Panc1 (cell line): ENCODE data around the gene TJP2. TPM values are rescaled to one million over a fixed set of nuclear protein-coding genes. Genes with fewer than 3 reads are reported as not detected.

Experiments used
- ATAC-seq: fragments of 200-7000 bp; cut with Tn5 transposase; 2 replicates; pipeline ENCODE4 v1.9.1; 2020; ENCODE audit warnings: mild to moderate bottlenecking, moderate library complexity
- BruUV-seq: library from RNA; stranded (reverse); fragments of 400-500 nt; replicated peaks from 2 replicates; lab custom pipeline; 2021; lab: Mats Ljungman, UMichigan
- CTCF ChIA-PET: fragments of 300-600 bp; sonication (Branson Sonifier 250); formaldehyde crosslinking; loops from one replicate; lab custom pipeline; 2022; ENCODE audit warnings: antibody characterized with exemption; lab: Charles Lee
- POLR2A ChIA-PET: fragments of 300-600 bp; sonication (Branson Sonifier 250); formaldehyde crosslinking; loops from one replicate; lab custom pipeline; 2022; ENCODE audit warnings: antibody characterized with exemption; lab: Charles Lee
- DNase-seq: peaks from one replicate; pipeline ENCODE4 v3.0.0-alpha.2; 2010; ENCODE audit warnings: low read depth, low spot score
- H3K27ac ChIP-seq: 2 replicates; pipeline ENCODE4 v1.5.1; 2011; ENCODE audit warnings: mild to moderate bottlenecking, low read length, inconsistent platforms
- H3K27me3 ChIP-seq: fragments of 200-500 bp; sonication (Bioruptor generic); 2 replicates; pipeline ENCODE4 v1.6.0; 2014; ENCODE audit warnings: low read length, inconsistent platforms; ENCODE audit not compliant: control insufficient read depth, insufficient read depth
- H3K36me3 ChIP-seq: fragments of 200-500 bp; sonication (Bioruptor generic); 2 replicates; pipeline ENCODE4 v1.5.1; 2014; ENCODE audit warnings: inconsistent platforms, mild to moderate bottlenecking, low read length, moderate library complexity; ENCODE audit not compliant: control insufficient read depth, insufficient read depth
- H3K4me1 ChIP-seq: 2 replicates; pipeline ENCODE4 v1.5.1; 2011; ENCODE audit warnings: inconsistent platforms, mild to moderate bottlenecking, low read length, moderate library complexity; ENCODE audit not compliant: control insufficient read depth, insufficient read depth
- H3K4me3 ChIP-seq, 2 experiments: 2 replicates each; pipeline ENCODE4 v1.5.1; 2011 to 2012; ENCODE audit warnings: low read depth in 2 of 2, low read length in 2 of 2, mild to moderate bottlenecking in 2 of 2, inconsistent platforms in 1 of 2, moderate library complexity in 1 of 2
- H3K9me3 ChIP-seq: fragments of 200-500 bp; sonication (Bioruptor generic); 2 replicates; pipeline ENCODE4 v1.5.1; 2014; ENCODE audit warnings: low read depth, mild to moderate bottlenecking, inconsistent platforms, low read length, moderate library complexity; ENCODE audit not compliant: control insufficient read depth, insufficient read depth
- POLR2AphosphoS5 ChIP-seq: IDR thresholded peaks from 2 replicates; pipeline ENCODE4 v1.6.1; 2012; ENCODE audit warnings: mild to moderate bottlenecking, low read depth, low read length, moderate library complexity
- SIN3A ChIP-seq: IDR thresholded peaks from 2 replicates; pipeline ENCODE4 v1.6.1; 2012; ENCODE audit warnings: low read depth, mild to moderate bottlenecking, low read length, moderate library complexity, borderline replicate concordance; ENCODE audit not compliant: insufficient read depth
- TCF7L2 ChIP-seq: IDR thresholded peaks from 2 replicates; pipeline ENCODE4 v1.6.1; 2011; ENCODE audit warnings: mild to moderate bottlenecking, low read depth, low read length, inconsistent platforms
- in situ Hi-C: cut with HindIII; loops from 2 replicates; pipeline ENCODE4 v1.10.0; 2016; ENCODE audit warnings: low sequenced_read_pairs, low pct_unique_long_range_greater_than_20kb
- intact Hi-C: fragments of 100-400 bp; cut with micrococcal nuclease; formaldehyde crosslinking; loops from one replicate; pipeline ENCODE4 v1.10.0; 2022; ENCODE audit not compliant: unreplicated experiment
- total RNA-seq: library from RNA; stranded (reverse); gene quantifications from one replicate; pipeline ENCODE4 v1.2.1, GENCODE V29; 2021; ENCODE audit not compliant: unreplicated experiment
- TF ChIP-seq, protein P1 (sequence below), 2 experiments: IDR thresholded peaks; 2 replicates each; pipeline ENCODE4 v1.6.1; 2011 to 2012; ENCODE audit warnings: low read depth in 2 of 2, control low read depth in 1 of 2, low read length in 1 of 2, mild to moderate bottlenecking in 1 of 2, moderate library complexity in 1 of 2; ENCODE audit not compliant: insufficient read depth in 1 of 2
- TF ChIP-seq, protein P2 (sequence below): fragments of 450-650 bp; IDR thresholded peaks from 2 replicates; pipeline ENCODE4 v1.5.1; 2017; ENCODE audit warnings: mild to moderate bottlenecking

The TJP2 gene
- total RNA-seq, 1 experiment from 2014 or later: 40.2 TPM

DNA sequence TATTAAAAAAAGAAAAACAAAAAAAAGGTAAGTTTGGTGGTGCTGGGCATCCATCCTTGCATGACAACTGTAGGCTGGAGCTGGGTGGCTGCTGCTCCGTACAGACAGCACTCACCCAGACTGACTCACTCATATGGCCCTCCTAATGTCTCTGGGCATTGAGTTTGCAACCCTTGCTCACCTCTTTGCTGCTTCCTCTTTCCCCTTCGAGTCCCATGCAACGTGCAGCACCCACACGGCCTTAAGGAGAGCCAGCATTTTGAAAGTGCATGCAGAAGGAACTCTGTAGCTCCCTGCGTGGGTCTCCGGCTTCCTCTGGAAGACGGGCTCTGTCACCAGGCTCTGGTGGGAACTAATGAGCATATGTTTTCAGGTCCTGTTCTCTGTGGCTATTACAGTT, 90.4 kb downstream of the TJP2 start:
- intact Hi-C loops: no loop called here

DNA sequence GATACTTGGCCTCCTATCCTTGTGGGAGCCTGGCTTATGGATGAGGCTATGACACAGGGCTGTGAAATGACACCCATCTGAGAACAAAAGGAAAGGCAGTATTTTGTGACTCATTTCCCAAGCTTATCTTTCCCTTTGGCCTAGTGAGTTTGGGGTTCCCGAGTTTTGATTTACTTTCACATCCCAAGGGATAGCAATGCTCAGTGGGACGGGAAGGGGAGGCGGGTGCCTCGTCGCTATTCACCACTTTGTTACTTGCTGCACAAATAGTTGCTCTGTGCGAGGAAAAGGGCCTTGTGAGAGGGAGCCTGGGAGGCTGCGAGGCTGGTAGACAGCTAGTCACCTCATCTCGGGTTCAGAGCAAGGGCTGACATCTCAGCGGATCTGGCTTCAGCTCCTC, 91.8 kb downstream of the TJP2 start:
- ATAC-seq: no peak
- POLR2A ChIA-PET: no interaction called here
- TF ChIP-seq, protein P1, sequence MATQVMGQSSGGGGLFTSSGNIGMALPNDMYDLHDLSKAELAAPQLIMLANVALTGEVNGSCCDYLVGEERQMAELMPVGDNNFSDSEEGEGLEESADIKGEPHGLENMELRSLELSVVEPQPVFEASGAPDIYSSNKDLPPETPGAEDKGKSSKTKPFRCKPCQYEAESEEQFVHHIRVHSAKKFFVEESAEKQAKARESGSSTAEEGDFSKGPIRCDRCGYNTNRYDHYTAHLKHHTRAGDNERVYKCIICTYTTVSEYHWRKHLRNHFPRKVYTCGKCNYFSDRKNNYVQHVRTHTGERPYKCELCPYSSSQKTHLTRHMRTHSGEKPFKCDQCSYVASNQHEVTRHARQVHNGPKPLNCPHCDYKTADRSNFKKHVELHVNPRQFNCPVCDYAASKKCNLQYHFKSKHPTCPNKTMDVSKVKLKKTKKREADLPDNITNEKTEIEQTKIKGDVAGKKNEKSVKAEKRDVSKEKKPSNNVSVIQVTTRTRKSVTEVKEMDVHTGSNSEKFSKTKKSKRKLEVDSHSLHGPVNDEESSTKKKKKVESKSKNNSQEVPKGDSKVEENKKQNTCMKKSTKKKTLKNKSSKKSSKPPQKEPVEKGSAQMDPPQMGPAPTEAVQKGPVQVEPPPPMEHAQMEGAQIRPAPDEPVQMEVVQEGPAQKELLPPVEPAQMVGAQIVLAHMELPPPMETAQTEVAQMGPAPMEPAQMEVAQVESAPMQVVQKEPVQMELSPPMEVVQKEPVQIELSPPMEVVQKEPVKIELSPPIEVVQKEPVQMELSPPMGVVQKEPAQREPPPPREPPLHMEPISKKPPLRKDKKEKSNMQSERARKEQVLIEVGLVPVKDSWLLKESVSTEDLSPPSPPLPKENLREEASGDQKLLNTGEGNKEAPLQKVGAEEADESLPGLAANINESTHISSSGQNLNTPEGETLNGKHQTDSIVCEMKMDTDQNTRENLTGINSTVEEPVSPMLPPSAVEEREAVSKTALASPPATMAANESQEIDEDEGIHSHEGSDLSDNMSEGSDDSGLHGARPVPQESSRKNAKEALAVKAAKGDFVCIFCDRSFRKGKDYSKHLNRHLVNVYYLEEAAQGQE (IDR thresholded peaks at IDR 0.05; ENCODE audit: insufficient read depth in 1 of 2, low read depth in 2 of 2, low read length in 1 of 2): no peak
- TF ChIP-seq POLR2AphosphoS5 (no peak), TCF7L2 (no peak), SIN3A (no peak)
- TF ChIP-seq, protein P2, sequence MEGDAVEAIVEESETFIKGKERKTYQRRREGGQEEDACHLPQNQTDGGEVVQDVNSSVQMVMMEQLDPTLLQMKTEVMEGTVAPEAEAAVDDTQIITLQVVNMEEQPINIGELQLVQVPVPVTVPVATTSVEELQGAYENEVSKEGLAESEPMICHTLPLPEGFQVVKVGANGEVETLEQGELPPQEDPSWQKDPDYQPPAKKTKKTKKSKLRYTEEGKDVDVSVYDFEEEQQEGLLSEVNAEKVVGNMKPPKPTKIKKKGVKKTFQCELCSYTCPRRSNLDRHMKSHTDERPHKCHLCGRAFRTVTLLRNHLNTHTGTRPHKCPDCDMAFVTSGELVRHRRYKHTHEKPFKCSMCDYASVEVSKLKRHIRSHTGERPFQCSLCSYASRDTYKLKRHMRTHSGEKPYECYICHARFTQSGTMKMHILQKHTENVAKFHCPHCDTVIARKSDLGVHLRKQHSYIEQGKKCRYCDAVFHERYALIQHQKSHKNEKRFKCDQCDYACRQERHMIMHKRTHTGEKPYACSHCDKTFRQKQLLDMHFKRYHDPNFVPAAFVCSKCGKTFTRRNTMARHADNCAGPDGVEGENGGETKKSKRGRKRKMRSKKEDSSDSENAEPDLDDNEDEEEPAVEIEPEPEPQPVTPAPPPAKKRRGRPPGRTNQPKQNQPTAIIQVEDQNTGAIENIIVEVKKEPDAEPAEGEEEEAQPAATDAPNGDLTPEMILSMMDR: no peak
- CTCF ChIA-PET: no interaction called here
- BruUV-seq: no TSS peak
- H3K27ac ChIP-seq: no peak overlapping the region
- no peak for DNase-seq
- no peaks in the 10 kb centered on the region for H3K9me3 ChIP-seq
- no peaks in the 10 kb centered on the region for H3K27me3 ChIP-seq
- in situ Hi-C loops: no loop called here
- H3K4me3 ChIP-seq: no peak overlapping the region
- no peaks in the 10 kb centered on the region for H3K36me3 ChIP-seq
- no peaks in the 10 kb centered on the region for H3K4me1 ChIP-seq
- intact Hi-C loops: no loop called here

More for the DNA sequence above, 90.4 kb downstream of the TJP2 start:
- DNase-seq: no peak
- Histone ChIP-seq H3K9me3 (no peaks in the 10 kb centered on the region), H3K4me3 (no peak overlapping the region), H3K4me1 (no peaks in the 10 kb centered on the region), H3K27ac (no peak overlapping the region), H3K27me3 (no peaks in the 10 kb centered on the region), H3K36me3 (no peaks in the 10 kb centered on the region)
- TF ChIP-seq, protein P1 (IDR thresholded peaks at IDR 0.05; ENCODE audit: insufficient read depth in 1 of 2, low read depth in 2 of 2, low read length in 1 of 2): no peak
- no peak for TF ChIP-seq POLR2AphosphoS5
- TF ChIP-seq TCF7L2: no peak
- TF ChIP-seq, protein P2: no peak
- no peak for ATAC-seq
- ChIA-PET CTCF (no interaction called here), POLR2A (no interaction called here)
- BruUV-seq: no TSS peak
- in situ Hi-C loops: no loop called here
